HepG2 (cell line): Measurements from ENCODE around the gene MED25. TPM values are rescaled to one million over a fixed set of nuclear protein-coding genes. Genes with fewer than 3 reads are reported as not detected.

Experiments
- ATAC-seq: fragments of 200-7000 bp; cut with Tn5 transposase; 3 replicates; pipeline ENCODE4 v1.9.1; 2020; ENCODE audit warnings: mild to moderate bottlenecking, moderate library complexity
- BruUV-seq: library from RNA; stranded (reverse); fragments of 400-500 nt; replicated peaks from 2 replicates; lab custom pipeline; 2021; lab: Mats Ljungman, UMichigan
- CTCF ChIA-PET: fragments of 300-600 bp; formaldehyde crosslinking; extraction: SDS; loops from one replicate; lab custom pipeline; 2021; ENCODE audit warnings: low total read pairs, inconsistent platforms, low intra/inter-chr PET ratio; lab: Yijun Ruan, JAX
- POLR2A ChIA-PET: fragments of 350-600 bp; sonication (Branson Sonifier 250); formaldehyde crosslinking; loops from one replicate; lab custom pipeline; 2020; ENCODE audit warnings: antibody characterized with exemption, inconsistent platforms; lab: Yijun Ruan, JAX
- DNase-seq: peaks from one replicate; pipeline ENCODE4 v3.0.0-alpha.2; 2015; ENCODE audit warnings: low spot score
- FAIRE-seq: peaks from 3 replicates; lab custom pipeline; 2011; peaks lifted over from hg19 to GRCh38; lab: Jason Lieb, UNC
- H2AFZ ChIP-seq: one replicate; pipeline ENCODE4 v1.6.1; 2011; ENCODE audit warnings: low read length, inconsistent platforms
- H3K27ac ChIP-seq: fragments of 300-600 bp; 3 replicates; pipeline ENCODE4 v1.8.0; 2011; ENCODE audit warnings: mixed run types, mild to moderate bottlenecking, mixed read lengths, low read length, inconsistent platforms; ENCODE audit not compliant: insufficient read depth; ENCODE audit errors: extremely low read length
- H3K27me3 ChIP-seq, 2 experiments: fragments of 200-600 bp in 1 of 2; 2 replicates in 1 of 2; 3 replicates in 1 of 2; pipeline versions ENCODE4 v1.6.0 to v1.8.0; 2011; ENCODE audit warnings: low read length in 2 of 2, mild to moderate bottlenecking in 2 of 2, moderate library complexity in 2 of 2, inconsistent platforms in 1 of 2; ENCODE audit not compliant: insufficient read depth in 2 of 2, control insufficient read depth in 1 of 2
- H3K36me3 ChIP-seq, 2 experiments: fragments of 200-600 bp in 1 of 2; replicated peaks in 1 of 2; 2 replicates in 1 of 2; 3 replicates in 1 of 2; pipeline versions ENCODE4 v1.5.1 to v1.8.0; 2011; ENCODE audit warnings: low read length in 2 of 2, inconsistent platforms in 1 of 2; ENCODE audit not compliant: insufficient read depth in 2 of 2, control insufficient read depth in 1 of 2
- H3K4me1 ChIP-seq: 2 replicates; pipeline ENCODE4 v1.5.1; 2012; ENCODE audit warnings: low read length, inconsistent platforms; ENCODE audit not compliant: insufficient read depth
- H3K4me2 ChIP-seq: 2 replicates; pipeline ENCODE4 v1.6.0; 2011; ENCODE audit warnings: low read depth, low read length, inconsistent platforms
- H3K4me3 ChIP-seq, 3 experiments: fragments of 200-600 bp in 1 of 3; sonication (generic), shearing (Covaris generic) in 1 of 3; replicated peaks in 1 of 3; 2 replicates each; pipeline ENCODE4 v1.5.1; 2011 to 2016; ENCODE audit warnings: low read length in 3 of 3, inconsistent platforms in 2 of 3, low read depth in 2 of 3, mild to moderate bottlenecking in 2 of 3, control low read depth in 1 of 3, mixed read lengths in 1 of 3; ENCODE audit not compliant: insufficient read depth in 1 of 3
- H3K79me2 ChIP-seq: one replicate; pipeline ENCODE4 v1.6.1; 2011; ENCODE audit warnings: low read length, inconsistent platforms; ENCODE audit not compliant: insufficient read depth
- H3K9ac ChIP-seq: 2 replicates; pipeline ENCODE4 v1.6.0; 2011; ENCODE audit warnings: mild to moderate bottlenecking, low read depth, low read length, inconsistent platforms; ENCODE audit not compliant: insufficient read depth
- H3K9me3 ChIP-seq: 2 replicates; pipeline ENCODE4 v1.5.1; 2012; ENCODE audit warnings: mild to moderate bottlenecking, low read length
- H4K20me1 ChIP-seq: 2 replicates; pipeline ENCODE4 v1.6.0; 2011; ENCODE audit warnings: inconsistent platforms, mild to moderate bottlenecking, low read length, moderate library complexity; ENCODE audit not compliant: insufficient read depth
- HNRNPK ChIP-seq: fragments of 200-400 bp; formaldehyde crosslinking; IDR thresholded peaks from 2 replicates; pipeline ENCODE4 v1.6.1; 2018; ENCODE audit warnings: low read length, low read depth, moderate library complexity, mild to moderate bottlenecking; ENCODE audit not compliant: poor library complexity, severe bottlenecking
- IKZF4 ChIP-seq: sonication (generic); formaldehyde crosslinking; IDR thresholded peaks from 2 replicates; pipeline ENCODE4 v1.5.1; 2020; ENCODE audit warnings: borderline replicate concordance, mild to moderate bottlenecking, low read depth, missing genetic modification reagents; ENCODE audit errors: not compliant biosample characterization
- LRRFIP1 ChIP-seq: sonication (generic); formaldehyde crosslinking; conservative IDR thresholded peaks from 2 replicates; pipeline ENCODE4 v1.4.0; 2020; ENCODE audit warnings: missing genetic modification reagents
- POLR2A ChIP-seq, 2 experiments: IDR thresholded peaks; 2 replicates each; pipeline ENCODE4 v1.6.1; 2011; ENCODE audit warnings: low read depth in 2 of 2, low read length in 2 of 2, mild to moderate bottlenecking in 1 of 2, moderate library complexity in 1 of 2; ENCODE audit not compliant: insufficient read depth in 1 of 2
- POLR2G ChIP-seq: fragments of 200-400 bp; formaldehyde crosslinking; IDR thresholded peaks from 2 replicates; pipeline ENCODE4 v1.6.1; 2018; ENCODE audit warnings: mild to moderate bottlenecking, low read depth, low read length, moderate library complexity
- RBM22 ChIP-seq: fragments of 200-400 bp; formaldehyde crosslinking; optimal IDR thresholded peaks from 2 replicates; pipeline ENCODE3; 2017; ENCODE audit warnings: mild to moderate bottlenecking, low read length, moderate library complexity
- SIX4 ChIP-seq: sonication (generic); formaldehyde crosslinking; IDR thresholded peaks from 2 replicates; pipeline ENCODE4 v1.4.0; 2020; ENCODE audit warnings: missing genetic modification reagents
- ZC3H13 ChIP-seq: sonication (generic); formaldehyde crosslinking; IDR thresholded peaks from 2 replicates; pipeline ENCODE4 v1.8.1; 2023; ENCODE audit warnings: mild to moderate bottlenecking, missing genetic modification reagents, moderate library complexity
- ZNF546 ChIP-seq: sonication (generic); formaldehyde crosslinking; conservative IDR thresholded peaks from 2 replicates; pipeline ENCODE4 v1.8.1; 2023; ENCODE audit warnings: mild to moderate bottlenecking, missing genetic modification reagents
- ZNF740 ChIP-seq: sonication (generic); formaldehyde crosslinking; IDR thresholded peaks from 2 replicates; pipeline ENCODE4 v1.4.0; 2020; ENCODE audit warnings: missing genetic modification reagents
- ZUFSP ChIP-seq: sonication (generic); formaldehyde crosslinking; IDR thresholded peaks from 2 replicates; pipeline ENCODE4 v1.9.0; 2021; ENCODE audit warnings: missing genetic modification reagents, mild to moderate bottlenecking, borderline replicate concordance
- WGBS: methylation state at CpG from one replicate; pipeline ENCODE4 v1.1.6; 2017; ENCODE audit warnings: low lambda C conversion rate; 5-methylcytosine and 5-hydroxymethylcytosine counted together
- in situ Hi-C: cut with HindIII; loops from 2 replicates; pipeline ENCODE4 v1.10.0; 2017; ENCODE audit warnings: low pct_unique_long_range_greater_than_20kb; ENCODE audit not compliant: extremely low pct_ligation_motif_present
- intact Hi-C: fragments of 100-400 bp; cut with micrococcal nuclease; formaldehyde crosslinking; loops from one replicate; pipeline ENCODE4 v1.10.0; 2022; ENCODE audit not compliant: unreplicated experiment
- polyA plus RNA-seq, 8 experiments: library from polyadenylated mRNA; depleted of rRNA in 3 of 8; stranded (reverse) in 7 of 8; unstranded in 1 of 8; fragments of >200 nt; fragmentation: Illumina TruSeq in 4 of 8; extraction: Trizol in 4 of 8; gene quantifications; 2 replicates each; pipeline versions ENCODE4 v1.2.1 to v1.2.3, GENCODE V29; 2011 to 2016; ENCODE audit warnings: low read depth in 4 of 8, missing spikeins in 1 of 8, mixed read lengths in 1 of 8; ENCODE audit not compliant: insufficient read depth in 1 of 8
- total RNA-seq, 5 experiments: library from RNA; depleted of rRNA; stranded (reverse); fragments of >200 nt; fragmentation: Illumina TruSeq; extraction: Trizol; gene quantifications; 2 replicates each; pipeline ENCODE4 v1.2.3, GENCODE V29; 2016; ENCODE audit warnings: low read depth in 1 of 5

Gene MED25
- total and polyA plus RNA-seq, 2 of the 13 experiments (the other 11 are each of a cell fraction or from before 2014, with no cell fraction given) = 11.1 to 15.1 TPM

GRCh38 chr19:49856574-49857021 is 38.5 kb downstream of the MED25 start:
- Histone ChIP-seq H3K9ac (no peak overlapping the region), H3K4me2 (no peak overlapping the region), H3K27me3 (no peaks in the 10 kb centered on the region; a peak in 1 of 5 replicates), H3K79me2 (peaks cover 24% of the 10 kb centered on the region), H3K4me3 (no peak overlapping the region), H3K27ac (no peak overlapping the region), H3K36me3 (peaks cover 37 to 67% of the 10 kb centered on the region in 2 experiments; a peak in 4 of 5 replicates), H3K9me3 (no peaks in the 10 kb centered on the region), H2AFZ (no peak overlapping the region), H3K4me1 (peaks cover 21% of the 10 kb centered on the region), H4K20me1 (peaks cover 23% of the 10 kb centered on the region)
- ATAC-seq (no peak), FAIRE-seq (no peak), DNase-seq (no peak)
- intact Hi-C loops (no loop called here), in situ Hi-C loops (no loop called here)
- CTCF ChIA-PET = no interaction called here
- POLR2A ChIA-PET = no interaction called here
- no TSS peak for BruUV-seq
- WGBS = 97% methylated on average over 5 of the region's 18 CpGs
- TF ChIP-seq SIX4 (no peak), IKZF4 (CRISPR knock-in tag) (no peak), POLR2A (IDR thresholded peaks at IDR 0.05; ENCODE audit: insufficient read depth in 1 of 2, low read depth in 2 of 2, low read length in 2 of 2) (peak; percentile 20 to 36; a peak in 1 of 4 replicates), POLR2G (0 out of 2 replicates have a peak, but pooled peaks have one; percentile 1)

- Histone ChIP-seq H3K4me2 (no peak overlapping the region), H4K20me1 (peaks cover 18% of the 10 kb centered on the region), H3K4me3 (no peak overlapping the region), H2AFZ (no peak overlapping the region), H3K4me1 (peaks cover 17% of the 10 kb centered on the region), H3K36me3 (peaks cover 37 to 67% of the 10 kb centered on the region in 2 experiments; a peak in 4 of 5 replicates), H3K27ac (no peak overlapping the region), H3K79me2 (peaks cover 19% of the 10 kb centered on the region), H3K27me3 (no peaks in the 10 kb centered on the region), H3K9ac (no peak overlapping the region), H3K9me3 (no peaks in the 10 kb centered on the region)
- ChIA-PET CTCF (no interaction called here), POLR2A (interaction anchor here (1.1 to 1.2 kb wide), 2 partner anchors 19 to 47 kb away, joined by 4 to 5 read pairs; partner anchors contain the start of gene AKT1S1)
- DNase-seq (no peak), FAIRE-seq (no peak), ATAC-seq (no peak)
- BruUV-seq = no TSS peak
- 98% methylated on average over 15 of the region's 26 CpGs for WGBS
- intact Hi-C loops (no loop called here), in situ Hi-C loops (no loop called here)
- peak; percentile 80 for TF ChIP-seq RBM22
- TF ChIP-seq LRRFIP1 = no peak
- TF ChIP-seq ZNF546 (CRISPR knock-in tag) = no peak
- peak; percentile 58; the same call in 1 of the 2 replicates for TF ChIP-seq ZC3H13 (CRISPR knock-in tag)
- TF ChIP-seq HNRNPK = peak; percentile 13
- no peak for TF ChIP-seq ZUFSP (CRISPR knock-in tag)
- TF ChIP-seq POLR2A (IDR thresholded peaks at IDR 0.05; ENCODE audit: insufficient read depth in 1 of 2, low read depth in 2 of 2, low read length in 2 of 2) = peak; percentile 39 to 40; a peak in 2 of 4 replicates
- 0 out of 2 replicates have a peak, but pooled peaks have one; percentile 14 for TF ChIP-seq ZNF740
These were observed 39.2 kb downstream of the MED25 start for GRCh38 chr19:49857061-49857837.
